T-helper 2 cell treated with Interferon-gamma antibody and Interleukin-4, amounts not matched to agents 5 μg/mL and 100 μg/mL, for 36 hours (primary cell): ENCODE results near the gene CUX1.

Experiments used
- DNase-seq: peaks from one replicate; pipeline ENCODE4 v3.0.0; 2021; ENCODE audit warnings: low spot score
- H3K27ac Mint-ChIP-seq: one replicate; pipeline ENCODE4 v1.8.0; 2021; ENCODE audit warnings: mild to moderate bottlenecking, mixed read lengths
- H3K27me3 Mint-ChIP-seq: one replicate; pipeline ENCODE4 v1.8.0; 2021; ENCODE audit warnings: low read depth, mixed read lengths
- H3K36me3 Mint-ChIP-seq: one replicate; pipeline ENCODE4 v1.8.0; 2021; ENCODE audit warnings: low read depth, mixed read lengths
- H3K4me1 Mint-ChIP-seq: one replicate; pipeline ENCODE4 v1.8.0; 2021; ENCODE audit warnings: low read depth, mixed read lengths
- H3K4me3 Mint-ChIP-seq: one replicate; pipeline ENCODE4 v1.8.0; 2022; ENCODE audit warnings: mild to moderate bottlenecking, moderate library complexity, mixed read lengths
- H3K9me3 Mint-ChIP-seq: one replicate; pipeline ENCODE4 v1.8.0; 2021; ENCODE audit warnings: mixed read lengths

CUX1 gene

DNA sequence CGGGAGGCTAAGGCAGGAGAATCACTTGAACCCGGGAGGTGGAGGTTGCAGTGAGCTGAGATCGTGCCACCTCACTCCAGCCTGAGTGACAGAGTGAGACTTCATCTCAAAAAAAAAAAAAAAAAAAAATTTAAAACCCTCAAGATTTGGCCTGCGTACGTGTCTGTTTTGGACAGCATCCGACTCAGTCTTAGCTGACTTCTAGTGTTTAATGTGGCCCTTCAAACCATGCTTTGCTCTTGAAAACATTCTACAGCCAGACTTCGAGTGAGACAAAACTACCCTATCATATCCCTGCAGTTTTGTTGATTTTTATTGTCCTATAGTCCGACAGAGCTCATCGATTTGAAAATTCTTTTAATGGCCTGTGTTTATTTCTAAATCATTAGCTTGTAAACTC, 242.1 kb downstream of the CUX1 start:
- Mint-ChIP-seq H3K4me1 (no peaks in the 10 kb centered on the region), H3K27ac (no peak overlapping the region), H3K27me3 (no peaks in the 10 kb centered on the region), H3K4me3 (no peak overlapping the region), H3K36me3 (peaks cover 8% of the 10 kb centered on the region), H3K9me3 (peaks cover 10% of the 10 kb centered on the region)
- no peak for DNase-seq

DNA sequence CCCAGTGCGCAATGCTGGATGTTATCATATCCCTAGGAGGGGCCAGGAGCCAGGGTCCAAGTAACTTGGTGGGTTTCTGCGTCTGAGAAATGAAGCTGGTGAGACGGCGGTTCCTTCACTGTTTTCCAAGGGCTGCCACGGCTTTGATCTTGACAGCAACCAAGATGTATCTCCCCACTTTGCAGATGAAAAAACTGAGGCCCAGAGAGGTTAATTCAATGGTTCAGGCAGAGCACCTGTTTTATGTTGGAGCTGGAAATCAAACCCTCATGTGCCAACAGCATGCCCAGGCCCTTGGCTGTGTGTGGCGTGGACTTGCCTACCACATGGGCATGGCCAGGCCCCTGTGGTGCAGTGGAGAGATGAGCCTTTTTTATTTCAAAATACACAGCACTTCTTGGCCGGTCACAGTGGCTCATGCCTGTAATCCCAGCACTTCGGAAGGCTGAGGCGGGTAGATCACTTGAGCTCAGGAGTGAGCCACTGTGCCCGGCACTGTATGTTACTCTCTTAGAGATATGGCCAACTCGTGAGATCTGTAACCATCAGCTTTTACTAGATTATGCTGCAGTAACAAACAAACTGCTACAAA, 244.0 kb downstream of the CUX1 start:
- no peaks in the 10 kb centered on the region for H3K36me3 Mint-ChIP-seq
- H3K4me1 Mint-ChIP-seq = no peaks in the 10 kb centered on the region
- no peaks in the 10 kb centered on the region for H3K9me3 Mint-ChIP-seq
- no peak for DNase-seq
- H3K27ac Mint-ChIP-seq = no peak overlapping the region
- H3K4me3 Mint-ChIP-seq = no peak overlapping the region
- H3K27me3 Mint-ChIP-seq = no peaks in the 10 kb centered on the region

DNA sequence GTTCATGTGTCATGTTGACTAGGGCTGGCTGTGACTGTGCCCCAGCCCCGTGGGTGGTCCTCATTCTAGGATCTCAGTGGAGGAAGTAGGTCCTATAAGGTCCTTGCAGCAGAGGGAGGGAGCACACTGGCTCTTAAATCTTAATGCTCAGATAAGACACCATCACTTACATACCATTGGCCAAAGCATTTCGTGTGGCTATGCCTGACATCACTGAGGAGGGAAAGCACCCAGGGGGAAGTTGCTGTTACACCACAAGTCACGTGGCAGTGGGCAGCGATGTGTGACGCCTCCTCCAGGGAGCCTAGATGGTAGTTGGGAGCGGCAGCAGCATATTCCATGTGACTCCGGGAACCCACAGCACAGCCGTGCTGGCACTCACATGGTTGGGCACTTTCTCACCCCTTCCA, 244.6 kb downstream of the CUX1 start:
- no peak overlapping the region for H3K27ac Mint-ChIP-seq
- no peaks in the 10 kb centered on the region for H3K9me3 Mint-ChIP-seq
- H3K36me3 Mint-ChIP-seq = no peaks in the 10 kb centered on the region
- H3K4me1 Mint-ChIP-seq = no peaks in the 10 kb centered on the region
- H3K4me3 Mint-ChIP-seq = no peak overlapping the region
- no peaks in the 10 kb centered on the region for H3K27me3 Mint-ChIP-seq
- DNase-seq = no peak

DNA sequence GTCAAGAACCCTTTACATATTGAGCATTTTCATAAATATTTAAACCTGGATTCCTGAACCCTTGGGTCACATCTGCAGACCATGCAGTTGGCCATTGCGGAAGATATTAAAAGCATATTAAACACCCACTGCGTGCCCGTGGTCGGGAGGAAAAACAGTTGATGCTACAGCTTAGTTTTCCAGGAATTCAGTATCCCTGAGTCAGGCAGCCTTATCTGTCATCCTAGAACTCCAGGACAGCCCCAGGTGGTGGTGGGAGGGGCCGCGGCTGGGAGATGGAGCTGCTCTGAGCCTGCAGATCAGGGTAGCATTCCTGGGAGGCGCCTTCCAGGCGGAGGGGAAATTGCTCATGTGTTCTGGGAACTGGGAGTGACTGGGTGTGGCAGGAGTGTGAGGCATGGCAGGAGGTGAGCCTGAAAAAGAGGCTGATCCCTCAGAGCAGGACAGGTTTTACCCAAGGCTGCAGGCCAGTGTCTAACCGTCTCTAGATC, 246.3 kb downstream of the CUX1 start:
- DNase-seq = no peak
- H3K9me3 Mint-ChIP-seq = no peaks in the 10 kb centered on the region
- no peaks in the 10 kb centered on the region for H3K4me1 Mint-ChIP-seq
- no peaks in the 10 kb centered on the region for H3K36me3 Mint-ChIP-seq
- H3K27ac Mint-ChIP-seq = no peak overlapping the region
- H3K4me3 Mint-ChIP-seq = no peak overlapping the region
- no peaks in the 10 kb centered on the region for H3K27me3 Mint-ChIP-seq

DNA sequence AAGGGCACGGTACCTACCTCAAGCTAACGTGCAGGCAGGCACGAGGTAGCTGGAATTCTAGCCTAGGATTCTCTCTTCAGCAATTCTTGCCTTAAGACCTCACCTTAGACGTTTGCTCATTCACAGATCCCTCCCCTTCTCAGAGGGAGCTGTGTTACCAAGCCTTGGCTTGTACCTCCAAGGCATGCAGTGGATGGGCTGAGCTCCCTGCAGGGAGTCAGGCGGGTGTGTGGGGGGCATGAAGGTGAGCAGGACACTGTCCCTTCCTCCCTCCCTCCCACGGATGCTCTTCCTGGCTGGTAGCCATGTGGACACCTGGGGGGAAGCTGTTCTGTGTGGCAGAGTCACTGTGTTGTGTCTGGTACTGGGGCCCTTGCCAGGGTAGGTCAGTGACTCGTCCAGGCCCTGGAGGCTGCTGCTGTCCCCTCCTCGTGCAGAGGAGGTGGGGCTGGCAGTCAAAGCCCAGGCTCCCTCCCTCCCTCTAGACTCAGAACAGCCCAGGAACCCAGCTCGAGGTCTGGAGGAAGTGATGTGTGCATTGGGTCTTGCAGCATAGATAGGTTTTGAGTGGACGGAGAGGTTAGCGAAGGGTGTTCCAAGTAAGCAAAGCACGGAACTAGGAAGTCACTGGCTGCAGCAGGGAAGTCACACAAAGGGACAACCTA, 247.1 kb downstream of the CUX1 start:
- no peaks in the 10 kb centered on the region for H3K9me3 Mint-ChIP-seq
- H3K27me3 Mint-ChIP-seq = no peaks in the 10 kb centered on the region
- no peaks in the 10 kb centered on the region for H3K36me3 Mint-ChIP-seq
- H3K27ac Mint-ChIP-seq = no peak overlapping the region
- no peak for DNase-seq
- no peaks in the 10 kb centered on the region for H3K4me1 Mint-ChIP-seq
- H3K4me3 Mint-ChIP-seq = no peak overlapping the region

DNA sequence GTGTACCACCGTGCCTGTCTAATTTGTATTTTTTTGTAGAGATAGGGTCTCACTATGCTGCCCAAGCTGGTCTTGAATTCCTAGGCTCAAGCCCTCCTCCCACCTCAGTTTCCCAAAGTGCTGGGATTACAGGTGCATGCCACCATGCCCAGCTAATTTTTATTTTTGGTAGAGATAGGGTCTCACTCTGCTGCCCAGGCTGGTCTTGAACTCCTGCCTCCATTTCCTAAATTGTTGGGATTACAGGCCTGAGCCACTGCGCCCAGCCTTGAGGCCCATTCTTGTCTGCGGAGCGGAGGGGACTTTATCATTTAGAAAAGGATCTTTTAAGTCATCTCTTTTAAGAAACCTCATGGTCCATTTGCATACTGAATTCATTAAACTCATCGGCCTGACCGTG, 247.8 kb downstream of the CUX1 start:
- Mint-ChIP-seq H3K27me3 (no peaks in the 10 kb centered on the region), H3K4me1 (no peaks in the 10 kb centered on the region), H3K27ac (no peak overlapping the region), H3K36me3 (peaks cover 2% of the 10 kb centered on the region), H3K4me3 (no peak overlapping the region), H3K9me3 (no peaks in the 10 kb centered on the region)
- DNase-seq = no peak

DNA sequence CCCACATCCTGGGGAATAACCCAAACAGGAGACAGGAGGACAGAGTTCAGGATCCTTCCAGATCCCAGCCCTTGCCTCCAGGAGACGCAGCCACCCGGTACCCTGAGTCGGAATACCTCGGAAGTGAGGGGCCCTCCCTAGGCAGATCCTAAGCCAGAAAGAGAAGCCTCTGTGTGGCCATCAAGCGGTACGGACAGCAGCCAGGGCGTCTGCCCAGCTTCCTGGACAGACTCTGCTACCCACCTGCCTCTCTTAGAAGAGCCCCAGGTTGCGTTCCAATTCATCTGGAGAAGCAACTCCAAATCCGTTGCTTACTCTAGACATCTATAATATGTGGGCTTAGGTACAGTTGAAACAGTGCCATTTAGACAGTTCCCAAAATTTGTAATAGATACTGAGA, 249.1 kb downstream of the CUX1 start:
- Mint-ChIP-seq H3K4me3 (no peak overlapping the region), H3K27me3 (no peaks in the 10 kb centered on the region), H3K27ac (no peak overlapping the region), H3K4me1 (no peaks in the 10 kb centered on the region), H3K36me3 (peaks cover 3% of the 10 kb centered on the region), H3K9me3 (no peaks in the 10 kb centered on the region)
- no peak for DNase-seq

DNA sequence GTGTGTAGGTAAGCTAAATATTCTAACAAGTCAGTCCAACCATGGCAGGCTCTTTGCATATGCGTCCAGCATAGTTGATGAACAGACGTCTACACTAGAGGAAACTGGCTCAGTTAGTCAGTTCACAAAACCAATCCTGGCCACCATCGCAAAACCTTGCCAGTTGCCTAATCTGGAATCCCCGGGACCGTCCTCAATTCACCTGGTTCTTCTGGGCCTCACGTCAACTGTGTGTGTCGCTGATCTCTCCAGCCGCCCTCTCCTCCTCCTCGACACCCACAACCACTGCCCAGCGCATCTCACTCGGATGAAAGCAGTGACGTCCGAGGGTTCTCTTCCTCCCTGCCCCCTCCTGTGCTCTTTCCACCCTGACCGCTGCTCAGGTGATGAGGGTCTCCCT, 251.4 kb downstream of the CUX1 start:
- H3K4me3 Mint-ChIP-seq = no peak overlapping the region
- H3K27me3 Mint-ChIP-seq = no peaks in the 10 kb centered on the region
- no peak overlapping the region for H3K27ac Mint-ChIP-seq
- peaks cover 4% of the 10 kb centered on the region for H3K9me3 Mint-ChIP-seq
- DNase-seq = no peak
- no peaks in the 10 kb centered on the region for H3K4me1 Mint-ChIP-seq
- H3K36me3 Mint-ChIP-seq = peaks cover 11% of the 10 kb centered on the region

DNA sequence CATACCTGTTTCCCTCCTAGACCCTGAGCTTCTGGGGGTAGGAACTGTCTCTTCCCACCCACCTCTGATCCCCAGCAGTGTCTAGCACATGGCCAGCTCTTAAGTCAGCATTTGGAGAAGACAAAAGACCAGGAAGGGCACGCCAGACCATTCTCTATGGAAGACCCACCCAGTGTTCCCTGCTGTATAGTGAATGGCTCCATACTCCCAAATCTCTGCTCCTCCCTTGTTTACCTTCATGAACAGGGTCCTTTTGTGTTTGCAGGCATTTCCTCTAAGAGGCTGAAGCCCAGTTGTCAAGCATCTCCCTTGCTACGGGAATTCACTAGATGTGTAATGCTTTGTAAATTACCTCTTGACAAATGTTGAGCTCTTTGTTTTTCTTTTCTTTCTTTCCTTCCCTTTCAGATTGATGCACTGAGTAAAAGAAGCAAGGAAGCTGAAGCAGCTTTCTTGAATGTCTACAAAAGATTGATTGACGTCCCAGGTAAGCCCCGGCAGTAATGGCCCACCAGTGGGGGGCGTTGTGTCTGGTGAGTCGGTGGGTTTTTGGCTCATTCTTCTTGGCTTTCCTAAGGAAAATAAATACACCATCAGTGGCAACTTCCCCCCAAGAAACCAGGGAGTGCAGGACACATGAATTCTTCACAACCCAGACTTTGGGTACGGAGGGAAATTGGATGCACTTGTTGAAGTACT, 252.7 kb downstream of the CUX1 start:
- no peak overlapping the region for H3K4me3 Mint-ChIP-seq
- H3K27ac Mint-ChIP-seq = no peak overlapping the region
- H3K9me3 Mint-ChIP-seq = peaks cover 4% of the 10 kb centered on the region
- H3K27me3 Mint-ChIP-seq = no peaks in the 10 kb centered on the region
- no peaks in the 10 kb centered on the region for H3K4me1 Mint-ChIP-seq
- no peak for DNase-seq
- peaks cover 12% of the 10 kb centered on the region for H3K36me3 Mint-ChIP-seq

DNA sequence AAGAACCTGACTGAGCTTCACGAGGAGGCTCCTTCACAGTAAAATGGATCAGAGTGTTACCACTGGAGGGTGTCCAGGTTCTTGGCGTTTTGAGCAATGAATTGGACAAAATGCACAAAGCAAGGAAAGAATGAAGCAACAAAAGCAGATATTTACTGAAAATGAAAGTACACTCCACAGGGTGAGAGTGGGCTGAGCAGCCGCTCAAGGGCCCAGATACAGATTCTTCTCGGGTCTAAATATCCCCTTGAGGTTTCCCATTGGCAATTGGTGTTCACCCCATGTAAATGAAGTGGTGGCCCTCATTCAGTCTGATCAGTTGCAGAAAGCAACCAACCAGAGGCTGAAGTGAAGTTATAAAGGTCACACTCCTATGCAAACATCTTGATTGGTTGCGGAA, 254.6 kb downstream of the CUX1 start:
- Mint-ChIP-seq H3K4me1 (peaks cover 1% of the 10 kb centered on the region), H3K4me3 (no peak overlapping the region), H3K9me3 (peaks cover 4% of the 10 kb centered on the region), H3K27me3 (no peaks in the 10 kb centered on the region), H3K36me3 (peaks cover 17% of the 10 kb centered on the region), H3K27ac (no peak overlapping the region)
- no peak for DNase-seq

DNA sequence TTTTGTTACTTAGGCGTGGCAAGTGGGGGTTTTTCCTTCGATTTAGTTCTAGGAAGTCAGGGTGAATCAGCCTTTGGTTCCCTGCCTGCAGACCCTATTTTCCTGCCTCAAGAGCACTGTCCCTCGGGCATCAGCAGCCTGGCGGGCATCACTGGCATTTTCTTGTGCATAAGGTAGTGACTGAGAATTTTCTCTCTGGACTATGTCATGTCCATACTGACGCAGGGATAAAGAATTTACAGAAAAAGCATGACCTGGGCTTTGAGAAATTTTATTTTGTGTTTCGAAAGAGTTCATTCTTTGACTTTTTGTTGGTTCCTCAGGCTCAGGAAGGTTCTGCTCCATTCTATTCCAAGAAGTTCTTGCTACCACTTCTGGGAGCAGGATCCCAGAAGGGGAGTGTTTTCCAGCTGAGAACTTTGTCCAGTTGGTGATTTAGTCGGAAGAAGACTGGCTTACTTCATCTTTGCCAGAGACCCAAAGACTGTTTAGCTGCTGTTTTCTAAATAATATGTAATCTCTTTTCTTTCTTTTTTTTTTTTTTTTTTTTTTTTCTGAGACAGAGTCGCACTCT, 255.3 kb downstream of the CUX1 start:
- no peak for DNase-seq
- Mint-ChIP-seq H3K4me3 (no peak overlapping the region), H3K27me3 (no peaks in the 10 kb centered on the region), H3K4me1 (peaks cover 5% of the 10 kb centered on the region), H3K27ac (no peak overlapping the region), H3K36me3 (peaks cover 17% of the 10 kb centered on the region), H3K9me3 (peaks cover 4% of the 10 kb centered on the region)

DNA sequence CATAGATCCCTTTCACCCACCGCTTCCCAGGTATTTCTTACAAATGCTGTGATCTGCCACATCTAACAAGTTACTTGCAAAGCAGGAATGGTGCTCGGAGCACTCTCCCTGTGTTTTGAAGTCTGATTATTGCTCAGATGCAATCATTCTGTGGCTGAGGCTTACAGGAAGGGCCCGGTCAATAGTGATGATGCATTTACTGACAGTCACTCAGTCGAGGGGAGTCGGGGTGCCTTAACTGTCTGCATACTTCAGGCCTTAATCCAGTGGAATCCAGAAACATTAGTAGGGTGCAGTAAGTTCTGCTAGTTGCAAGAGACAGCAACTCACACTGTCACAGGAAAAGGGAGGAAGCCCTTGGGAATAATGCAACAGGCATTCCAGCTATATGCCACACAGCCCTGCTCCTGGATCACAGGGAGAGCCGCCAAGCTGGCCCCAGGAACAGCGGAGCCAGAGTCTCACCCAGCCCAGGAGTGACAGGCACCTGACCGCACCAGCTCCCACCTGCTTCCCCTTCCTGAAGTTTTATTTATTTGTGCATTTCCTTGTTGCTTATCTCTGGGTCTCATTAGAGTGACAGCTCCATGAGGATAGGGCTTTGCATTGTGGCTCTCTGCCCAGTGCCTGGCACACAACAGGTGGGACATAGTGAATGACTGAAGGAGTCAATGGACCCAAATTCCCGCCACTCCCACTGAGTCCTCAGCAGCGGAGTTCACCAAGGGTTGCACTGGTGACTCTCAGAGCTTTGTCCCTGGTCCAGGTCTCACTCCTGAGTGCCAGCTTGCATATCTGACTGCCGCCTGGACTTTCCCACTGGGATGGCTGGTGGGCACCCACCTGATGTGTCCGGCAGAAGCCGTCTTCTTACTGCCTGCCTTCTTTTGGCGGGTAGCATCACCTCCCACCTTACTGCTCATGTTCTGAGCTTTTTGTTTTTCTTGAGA, 256.8 kb downstream of the CUX1 start:
- no peak overlapping the region for H3K27ac Mint-ChIP-seq
- H3K36me3 Mint-ChIP-seq = peaks cover 17% of the 10 kb centered on the region
- H3K9me3 Mint-ChIP-seq = peaks cover 4% of the 10 kb centered on the region
- H3K4me3 Mint-ChIP-seq = no peak overlapping the region
- DNase-seq = no peak
- H3K4me1 Mint-ChIP-seq = peaks cover 5% of the 10 kb centered on the region
- no peaks in the 10 kb centered on the region for H3K27me3 Mint-ChIP-seq

DNA sequence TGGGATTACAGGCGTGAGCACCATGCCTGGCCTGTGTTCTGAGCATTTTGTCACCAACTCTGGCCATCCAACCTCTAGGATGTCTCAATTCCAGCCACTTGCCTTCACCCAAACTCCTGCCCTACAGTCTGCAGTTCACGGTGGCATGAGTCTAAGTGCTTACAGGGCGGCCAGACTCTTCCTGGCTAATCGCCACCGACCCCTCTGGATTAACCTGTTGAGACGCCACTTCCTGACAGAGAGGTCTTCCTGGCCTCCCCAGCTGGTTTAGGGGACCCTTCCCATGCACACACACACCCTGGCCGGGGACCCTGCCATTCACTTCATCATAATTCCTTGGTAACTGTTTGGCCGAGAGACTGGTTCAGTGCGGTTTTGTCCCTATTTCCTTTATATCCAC, 257.7 kb downstream of the CUX1 start:
- Mint-ChIP-seq H3K4me3 (no peak overlapping the region), H3K9me3 (peaks cover 4% of the 10 kb centered on the region), H3K36me3 (peaks cover 15% of the 10 kb centered on the region), H3K27ac (no peak overlapping the region), H3K4me1 (peaks cover 5% of the 10 kb centered on the region), H3K27me3 (no peaks in the 10 kb centered on the region)
- no peak for DNase-seq
